Keratinocyte (primary cell): ENCODE results near the gene ANXA4.

Experiments
- EZH2 ChIP-seq: IDR thresholded peaks from one replicate; pipeline ENCODE4 v1.6.1; 2012; ENCODE audit warnings: inconsistent platforms, mild to moderate bottlenecking, low read length, moderate library complexity
- TF ChIP-seq, protein P1 (sequence below), 3 experiments: IDR thresholded peaks in 1 of 3; conservative IDR thresholded peaks in 1 of 3; optimal IDR thresholded peaks in 1 of 3; 2 replicates in 2 of 3; 3 replicates in 1 of 3; pipeline versions ENCODE3 to v1.5.1; 2011; ENCODE audit warnings: low read length in 3 of 3, mild to moderate bottlenecking in 3 of 3, moderate library complexity in 2 of 3, control low read depth in 1 of 3, inconsistent platforms in 1 of 3; ENCODE audit not compliant: insufficient read depth in 2 of 3; ENCODE audit errors: extremely low read depth in 1 of 3

DNA sequence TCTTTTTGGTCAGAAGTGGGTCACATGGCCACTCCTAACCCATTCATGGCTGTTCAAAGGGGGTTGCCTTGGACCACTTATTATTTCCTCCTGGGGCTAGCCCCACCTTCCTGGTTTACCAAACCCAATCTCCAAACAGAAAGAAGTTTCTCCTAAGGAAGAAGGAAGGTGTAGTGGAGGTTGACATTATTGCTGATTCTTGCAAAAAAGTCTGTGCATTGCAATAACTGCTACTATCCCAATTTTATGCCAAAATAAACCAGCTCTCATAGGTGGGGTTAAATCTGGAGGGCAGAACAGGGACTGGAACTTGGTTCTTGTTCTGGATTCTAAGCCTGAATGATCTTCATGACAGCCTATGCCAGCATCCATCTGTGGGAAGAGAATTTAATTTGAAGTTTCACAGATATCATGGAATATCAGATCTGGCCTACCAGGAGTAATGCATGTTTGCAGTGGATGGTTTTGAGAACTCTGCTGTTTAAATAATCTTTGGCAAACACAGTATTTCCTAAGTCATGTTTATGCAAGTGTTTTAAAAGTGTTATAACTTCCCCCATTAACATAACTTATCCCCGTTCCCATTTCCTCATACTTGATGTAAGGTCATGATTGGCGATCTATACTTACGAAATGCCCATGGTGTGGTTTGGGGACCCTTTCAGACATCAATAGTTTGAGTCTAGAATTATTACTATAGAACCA is 11.9 kb downstream of the ANXA4 start:
- TF ChIP-seq, protein P1, sequence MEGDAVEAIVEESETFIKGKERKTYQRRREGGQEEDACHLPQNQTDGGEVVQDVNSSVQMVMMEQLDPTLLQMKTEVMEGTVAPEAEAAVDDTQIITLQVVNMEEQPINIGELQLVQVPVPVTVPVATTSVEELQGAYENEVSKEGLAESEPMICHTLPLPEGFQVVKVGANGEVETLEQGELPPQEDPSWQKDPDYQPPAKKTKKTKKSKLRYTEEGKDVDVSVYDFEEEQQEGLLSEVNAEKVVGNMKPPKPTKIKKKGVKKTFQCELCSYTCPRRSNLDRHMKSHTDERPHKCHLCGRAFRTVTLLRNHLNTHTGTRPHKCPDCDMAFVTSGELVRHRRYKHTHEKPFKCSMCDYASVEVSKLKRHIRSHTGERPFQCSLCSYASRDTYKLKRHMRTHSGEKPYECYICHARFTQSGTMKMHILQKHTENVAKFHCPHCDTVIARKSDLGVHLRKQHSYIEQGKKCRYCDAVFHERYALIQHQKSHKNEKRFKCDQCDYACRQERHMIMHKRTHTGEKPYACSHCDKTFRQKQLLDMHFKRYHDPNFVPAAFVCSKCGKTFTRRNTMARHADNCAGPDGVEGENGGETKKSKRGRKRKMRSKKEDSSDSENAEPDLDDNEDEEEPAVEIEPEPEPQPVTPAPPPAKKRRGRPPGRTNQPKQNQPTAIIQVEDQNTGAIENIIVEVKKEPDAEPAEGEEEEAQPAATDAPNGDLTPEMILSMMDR (optimal IDR thresholded peaks at IDR 0.05 in 1 of 3, IDR thresholded peaks at IDR 0.05 in 1 of 3, conservative IDR thresholded peaks at IDR 0.05 in 1 of 3; ENCODE audit: extremely low read depth in 1 of 3, insufficient read depth in 2 of 3, low read length in 3 of 3) = no peak
- TF ChIP-seq EZH2 = no peak
